HG02981 (cell line): ENCODE data around the gene AP4M1.
A peak's percentile ranks its signal among the peaks of the same experiment; 100 is the strongest.

Experiments used
- ATAC-seq: cut with Tn5 transposase; IDR thresholded peaks from one replicate; pipeline ENCODE4 v1.9.1; 2021; ENCODE audit warnings: mild to moderate bottlenecking, moderate library complexity; ENCODE audit not compliant: unreplicated experiment

AP4M1 gene

DNA sequence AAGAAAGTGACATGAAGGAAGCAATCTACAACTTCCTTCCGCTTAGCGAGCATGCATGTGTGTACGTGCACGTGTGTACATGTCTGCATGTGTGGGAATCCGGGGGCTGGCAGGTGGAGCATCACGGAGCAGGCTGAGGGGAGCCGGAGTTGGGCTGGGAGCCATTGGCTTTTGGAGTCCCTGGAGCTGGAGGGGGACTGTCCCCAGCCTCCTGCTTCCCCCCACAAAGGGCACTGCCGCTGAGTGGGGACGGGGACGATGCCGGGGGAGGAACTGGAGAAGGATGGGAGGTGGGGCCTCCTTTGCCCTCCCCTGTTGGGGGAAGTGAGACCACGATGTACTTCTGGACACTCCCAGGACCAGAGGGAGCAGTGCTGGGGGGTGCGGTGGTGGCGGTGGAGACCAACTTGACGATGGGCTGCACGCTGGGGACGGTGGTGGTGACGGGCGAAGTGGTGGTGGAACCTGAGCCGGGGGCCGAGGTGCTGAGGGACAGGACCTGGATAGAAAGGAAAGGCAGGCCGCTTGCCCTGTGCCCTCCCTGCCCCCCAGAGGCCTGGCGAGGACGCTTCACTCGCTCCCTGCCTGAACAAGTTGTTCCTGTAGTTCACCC lies 5.8 kb downstream of the AP4M1 start:
- ATAC-seq, result no peak

DNA sequence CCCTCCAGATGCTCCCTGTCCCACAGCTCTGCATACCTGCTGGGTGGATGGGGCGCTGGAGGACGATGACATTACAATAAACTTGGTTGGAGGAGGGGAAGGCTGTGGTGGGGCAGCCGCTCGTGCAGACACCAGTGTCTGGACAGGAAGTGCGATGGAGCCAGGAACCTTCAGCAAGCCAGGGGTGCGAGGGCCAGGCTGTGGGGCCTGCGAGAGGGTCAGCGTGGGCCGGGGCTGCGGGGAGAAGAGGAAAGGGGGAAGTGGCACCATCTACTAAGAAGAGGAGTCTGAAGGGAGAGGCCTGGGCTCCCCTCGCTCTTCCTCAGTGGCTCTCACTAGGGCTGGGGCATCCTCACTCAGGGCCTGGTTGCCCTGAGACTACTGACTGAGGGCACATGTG lies 6.4 kb downstream of the AP4M1 start:
- no peak for ATAC-seq

DNA sequence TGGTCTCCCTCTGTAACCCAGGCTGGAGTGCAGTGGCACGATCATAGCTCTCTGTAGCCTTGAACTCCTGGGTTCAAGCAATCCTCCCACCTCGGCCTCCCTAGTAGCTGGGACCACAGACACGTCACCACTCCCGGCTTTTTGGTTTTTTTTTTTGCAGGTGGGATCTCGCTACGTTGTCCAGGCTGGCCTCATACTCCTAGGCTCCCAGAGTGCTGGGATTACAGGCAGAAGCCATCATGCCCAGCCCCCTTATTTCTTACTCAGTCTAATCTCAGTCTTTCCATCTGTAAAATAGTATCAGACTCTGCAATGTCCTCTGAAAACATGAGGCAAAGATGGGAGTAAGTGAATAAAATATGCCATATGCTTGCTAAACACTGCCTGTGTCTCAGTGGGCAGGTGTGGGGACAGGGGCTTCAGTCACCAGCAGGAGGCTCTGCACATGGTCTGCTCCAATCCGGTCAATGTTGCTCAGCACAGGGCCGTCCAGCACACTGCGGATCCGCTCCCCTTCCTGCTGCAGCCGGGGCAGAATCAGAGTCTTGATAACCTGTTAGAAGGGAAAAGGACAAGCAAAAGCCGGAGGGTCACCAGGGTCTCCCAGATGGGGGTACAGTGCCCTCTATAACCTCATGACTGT lies 8.2 kb downstream of the AP4M1 start:
- no peak for ATAC-seq

- ATAC-seq, result no peak
Measured at GRCh38 chr7:100111156-100111555, 9.7 kb downstream of the AP4M1 start.

DNA sequence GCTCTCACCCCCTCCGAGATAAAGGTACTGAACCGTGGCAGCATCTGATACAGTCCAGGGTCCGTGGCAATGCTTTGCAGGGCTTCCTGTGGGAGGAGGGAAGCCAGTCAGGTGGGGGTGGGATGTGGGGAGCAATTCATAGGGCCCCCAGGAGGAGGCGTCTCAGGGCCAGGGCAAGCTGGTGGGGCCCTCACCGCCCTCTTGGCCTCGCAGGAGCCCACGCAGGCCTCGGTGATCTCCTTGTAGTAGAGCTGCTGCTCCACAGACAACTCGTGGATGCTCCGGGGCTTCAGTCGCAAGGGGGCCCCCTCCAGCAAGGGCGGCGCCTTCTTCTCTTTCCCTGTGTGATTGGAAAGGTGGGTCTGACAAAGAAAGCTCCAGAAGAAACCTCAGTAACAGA lies 10.5 kb downstream of the AP4M1 start:
- ATAC-seq, result no peak

DNA sequence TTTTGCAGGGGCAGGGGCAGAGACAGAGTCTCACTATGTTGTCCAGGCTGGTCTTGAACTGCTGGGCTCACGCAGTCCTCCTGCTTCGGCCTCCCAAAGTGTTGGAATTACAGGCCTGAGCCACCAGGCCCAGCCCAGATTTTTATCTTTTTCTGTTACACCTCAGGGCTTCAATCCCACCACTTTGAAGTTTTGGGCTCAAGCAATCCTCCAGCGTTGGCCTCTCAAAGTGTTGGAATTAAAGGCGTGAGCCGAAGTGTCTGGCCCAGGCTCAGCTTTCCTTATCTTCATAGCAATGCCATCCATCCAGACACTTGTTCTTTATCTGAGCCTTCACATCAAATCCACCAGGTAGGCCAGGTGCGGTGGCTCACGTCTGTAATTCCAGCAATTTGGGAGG lies 13.6 kb downstream of the AP4M1 start:
- no peak for ATAC-seq

GRCh38 chr7:100118388-100119071 lies 17.1 kb downstream of the AP4M1 start:
- ATAC-seq, result no peak

DNA sequence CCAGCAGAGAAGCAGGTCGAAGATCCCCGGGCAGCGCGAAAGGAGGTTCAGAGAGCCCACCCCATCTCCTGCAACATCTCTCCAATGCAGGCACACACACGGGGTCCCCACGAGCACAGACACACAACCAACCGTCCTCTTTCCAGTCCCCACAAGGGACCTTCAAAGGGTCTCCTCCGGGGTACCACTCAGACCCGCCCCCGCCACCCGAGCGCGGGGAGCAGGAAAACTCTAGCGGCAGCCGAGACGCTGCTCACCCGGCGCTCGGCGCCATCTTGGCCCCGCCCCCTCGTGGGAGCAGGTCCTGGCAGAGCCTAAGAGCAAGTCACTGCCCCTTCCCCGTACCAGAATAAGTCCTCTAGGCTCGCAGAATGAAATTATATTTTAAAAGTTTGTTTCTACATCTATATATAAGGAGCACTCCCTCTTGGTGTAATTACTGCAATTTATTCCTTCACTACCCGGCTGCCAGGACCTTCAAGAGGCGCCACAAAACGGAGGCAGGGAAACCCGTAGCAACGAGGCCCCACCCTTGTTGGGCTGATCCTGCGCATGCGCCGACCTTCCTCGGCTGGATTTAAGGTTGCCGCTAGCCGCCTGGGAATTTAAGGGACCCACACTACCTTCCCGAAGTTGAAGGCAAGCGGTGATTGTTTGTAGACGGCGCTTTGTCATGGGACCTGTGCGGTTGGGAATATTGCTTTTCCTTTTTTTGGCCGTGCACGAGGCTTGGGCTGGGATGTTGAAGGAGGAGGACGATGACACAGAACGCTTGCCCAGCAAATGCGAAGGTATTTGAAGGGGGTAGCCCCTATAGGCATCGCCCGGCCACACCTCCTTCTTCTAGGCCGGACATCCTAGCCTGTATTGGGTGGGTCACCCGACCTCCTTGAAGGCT lies 17.9 kb downstream of the AP4M1 start, which contains the start of the genes CNPY4 and TAF6:
Gene CNPY4 (plus strand): TSS at position 563 of the 898 bp plus-strand sequence. CDS start 111 bp downstream, at position 674.
Gene TAF6 (minus strand): TSS at position 287 of the 898 bp plus-strand sequence. CDS start 5,149 bp downstream, outside the sequence.
- ATAC-seq, result peak; percentile 68

- peak; percentile 36 for ATAC-seq
Measured at GRCh38 chr7:100119970-100120732, 18.7 kb downstream of the AP4M1 start.

- ATAC-seq, result no peak
Measured at GRCh38 chr7:100120733-100121036, 19.2 kb downstream of the AP4M1 start.

GRCh38 chr7:100122067-100122466 lies 20.6 kb downstream of the AP4M1 start:
- no peak for ATAC-seq

DNA sequence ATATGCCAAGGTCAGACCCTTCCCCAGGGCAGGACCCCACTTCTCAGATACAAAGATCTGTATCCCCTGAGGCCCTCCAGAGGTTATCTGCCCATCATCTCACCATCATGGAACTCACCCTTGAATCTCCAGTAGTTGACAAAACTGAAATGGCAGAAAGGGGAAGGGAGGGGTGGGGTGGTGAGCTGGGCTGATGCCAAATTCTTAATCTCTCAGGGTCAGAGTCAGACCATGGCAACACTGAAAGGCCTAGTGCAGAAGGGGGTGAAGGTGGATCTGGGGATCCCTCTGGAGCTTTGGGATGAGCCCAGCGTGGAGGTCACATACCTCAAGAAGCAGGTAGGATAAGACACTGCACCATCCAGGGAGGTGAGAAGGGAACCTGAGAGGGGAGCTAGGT lies 21.1 kb downstream of the AP4M1 start:
- ATAC-seq, result no peak

DNA sequence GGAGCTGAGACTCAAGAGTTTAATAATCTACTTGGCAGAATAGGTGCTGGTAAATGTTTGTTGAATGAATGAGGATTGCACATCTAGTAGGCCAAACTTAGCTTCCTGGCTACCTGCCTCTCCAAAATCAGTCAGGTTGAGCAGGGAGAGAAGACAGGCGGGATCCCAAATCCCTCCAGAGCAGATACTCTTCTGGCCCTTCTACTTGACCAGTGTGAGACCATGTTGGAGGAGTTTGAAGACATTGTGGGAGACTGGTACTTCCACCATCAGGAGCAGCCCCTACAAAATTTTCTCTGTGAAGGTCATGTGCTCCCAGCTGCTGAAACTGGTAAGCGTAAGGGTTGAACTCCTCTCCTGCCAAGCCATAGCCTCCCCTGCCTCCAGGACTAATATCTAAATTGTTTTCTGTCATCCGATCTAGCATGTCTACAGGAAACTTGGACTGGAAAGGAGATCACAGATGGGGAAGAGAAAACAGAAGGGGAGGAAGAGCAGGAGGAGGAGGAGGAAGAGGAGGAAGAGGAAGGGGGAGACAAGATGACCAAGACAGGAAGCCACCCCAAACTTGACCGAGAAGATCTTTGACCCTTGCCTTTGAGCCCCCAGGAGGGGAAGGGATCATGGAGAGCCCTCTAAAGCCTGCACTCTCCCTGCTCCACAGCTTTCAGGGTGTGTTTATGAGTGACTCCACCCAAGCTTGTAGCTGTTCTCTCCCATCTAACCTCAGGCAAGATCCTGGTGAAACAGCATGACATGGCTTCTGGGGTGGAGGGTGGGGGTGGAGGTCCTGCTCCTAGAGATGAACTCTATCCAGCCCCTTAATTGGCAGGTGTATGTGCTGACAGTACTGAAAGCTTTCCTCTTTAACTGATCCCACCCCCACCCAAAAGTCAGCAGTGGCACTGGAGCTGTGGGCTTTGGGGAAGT lies 23.1 kb downstream of the AP4M1 start:
- no peak for ATAC-seq

GRCh38 chr7:100126239-100126930 lies 24.9 kb downstream of the AP4M1 start:
- ATAC-seq, result peak; percentile 19

GRCh38 chr7:100126931-100127865 lies 25.8 kb downstream of the AP4M1 start, which contains the start of gene MBLAC1:
TSS of gene MBLAC1 (plus strand) at chr7:100126967. CDS start at chr7:100127396, 429 bp downstream.
- ATAC-seq, result peak; percentile 59

- ATAC-seq, result no peak
Measured at GRCh38 chr7:100127866-100128636, 26.6 kb downstream of the AP4M1 start.

DNA sequence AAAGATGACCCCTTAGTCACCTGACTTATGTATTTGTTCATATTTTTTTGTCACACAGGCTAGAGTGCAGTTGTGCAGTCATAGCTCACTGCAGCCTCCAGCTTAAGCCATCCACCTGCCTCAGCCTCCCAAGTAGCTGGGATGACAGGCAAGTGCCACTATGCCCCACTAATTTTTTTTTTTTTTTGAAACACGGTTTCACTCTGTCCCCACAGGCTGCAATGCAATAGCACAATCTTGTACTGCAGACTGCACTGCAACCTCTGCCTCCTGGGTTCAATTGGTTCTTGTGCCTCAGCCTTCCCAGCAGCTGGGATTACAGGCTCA lies 27.2 kb downstream of the AP4M1 start:
- ATAC-seq, result no peak
